ENCODE data around the gene SNX9. TPM values are rescaled to one million over a fixed set of nuclear protein-coding genes. Genes with fewer than 3 reads are reported as not detected.
"Not testable (repeated sequence)": the region's sequence is repeated elsewhere in the genome, so short reads cannot be mapped to it uniquely, and the experiment has no call there.

The SNX9 gene
- total RNA-seq, 2 donors from 2014 or later = 19.8 to 24.1 TPM

DNA sequence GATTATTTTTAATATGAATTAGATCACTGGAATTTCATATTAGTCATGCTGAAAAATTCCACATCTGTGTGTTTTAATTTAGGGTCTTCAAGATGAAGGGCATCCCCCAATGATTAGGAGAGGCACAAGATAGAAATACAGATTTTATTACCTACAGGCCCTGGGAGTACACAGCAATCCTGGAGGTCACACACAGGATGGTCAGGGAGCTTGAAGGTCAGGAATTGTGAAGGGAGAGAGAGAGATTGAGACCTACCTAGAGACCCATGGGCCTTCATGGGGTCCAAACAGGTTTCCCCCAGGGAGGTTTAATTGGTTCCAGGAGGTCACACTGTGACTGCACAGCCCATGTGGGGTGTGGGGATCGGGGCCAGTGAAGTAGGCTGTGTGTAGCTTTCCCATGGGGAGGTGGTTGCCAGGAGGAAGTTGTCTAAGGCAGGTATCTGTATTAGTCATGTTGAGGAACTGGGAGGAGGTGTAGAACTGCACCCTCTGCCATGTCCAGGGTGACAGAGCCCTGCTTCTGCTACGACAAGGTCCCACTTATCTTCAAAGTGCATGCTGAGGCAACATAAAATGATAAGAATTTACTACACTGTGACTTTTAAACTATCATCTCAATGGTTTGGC is 18.3 kb downstream of the SNX9 start:
- ATAC-seq = peak; percentile 83

DNA sequence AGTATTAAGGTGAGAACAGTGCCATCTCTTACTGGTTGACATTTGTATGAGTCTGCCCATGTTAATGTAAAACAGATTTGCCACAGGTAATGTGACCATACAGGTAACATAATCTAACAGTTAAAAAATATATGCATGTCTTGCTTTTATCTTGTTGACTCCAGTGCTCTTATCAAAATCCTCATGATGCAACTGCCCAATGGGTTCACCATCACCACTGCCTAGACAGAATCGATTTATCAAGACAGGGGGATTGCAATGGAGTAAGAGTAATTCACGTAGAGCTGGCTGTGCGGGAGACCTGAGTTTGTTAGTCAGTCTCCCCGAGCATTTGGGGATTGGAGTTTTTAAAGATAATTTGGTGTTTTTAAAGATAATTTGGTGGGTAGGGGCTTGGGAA is 19.2 kb downstream of the SNX9 start:
- no peak for DNase-seq
- WGBS, 2 donors = 91 to 92% methylated on average over 4 of the region's 4 CpGs

More for the DNA sequence above, 18.3 kb downstream of the SNX9 start:
- TF ChIP-seq POLR2A (IDR thresholded peaks at IDR 0.05) = no peak
- TF ChIP-seq, protein P1, sequence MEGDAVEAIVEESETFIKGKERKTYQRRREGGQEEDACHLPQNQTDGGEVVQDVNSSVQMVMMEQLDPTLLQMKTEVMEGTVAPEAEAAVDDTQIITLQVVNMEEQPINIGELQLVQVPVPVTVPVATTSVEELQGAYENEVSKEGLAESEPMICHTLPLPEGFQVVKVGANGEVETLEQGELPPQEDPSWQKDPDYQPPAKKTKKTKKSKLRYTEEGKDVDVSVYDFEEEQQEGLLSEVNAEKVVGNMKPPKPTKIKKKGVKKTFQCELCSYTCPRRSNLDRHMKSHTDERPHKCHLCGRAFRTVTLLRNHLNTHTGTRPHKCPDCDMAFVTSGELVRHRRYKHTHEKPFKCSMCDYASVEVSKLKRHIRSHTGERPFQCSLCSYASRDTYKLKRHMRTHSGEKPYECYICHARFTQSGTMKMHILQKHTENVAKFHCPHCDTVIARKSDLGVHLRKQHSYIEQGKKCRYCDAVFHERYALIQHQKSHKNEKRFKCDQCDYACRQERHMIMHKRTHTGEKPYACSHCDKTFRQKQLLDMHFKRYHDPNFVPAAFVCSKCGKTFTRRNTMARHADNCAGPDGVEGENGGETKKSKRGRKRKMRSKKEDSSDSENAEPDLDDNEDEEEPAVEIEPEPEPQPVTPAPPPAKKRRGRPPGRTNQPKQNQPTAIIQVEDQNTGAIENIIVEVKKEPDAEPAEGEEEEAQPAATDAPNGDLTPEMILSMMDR (IDR thresholded peaks at IDR 0.05) = no peak
- no peaks in the 10 kb centered on the region for H3K27me3 ChIP-seq
- no peak overlapping the region for H3K4me3 ChIP-seq
- peaks cover 39% of the 10 kb centered on the region for H3K4me1 ChIP-seq
- H3K9me3 ChIP-seq = no peaks in the 10 kb centered on the region
- intact Hi-C loops (cut with DNase I) = no loop called here
- peak; percentile 25 to 46 (median 34) for DNase-seq
- peak overlapping the region in 1 of 4 donors; percentile 18 for H3K27ac ChIP-seq
- 15 to 36% methylated on average over 1 to 2 of the region's 2 CpGs for WGBS, 2 donors
- H3K36me3 ChIP-seq (replicated peaks in 1 of 2; ENCODE audit: insufficient read depth in 1 of 2, low read depth in 2 of 2) = no peaks in the 10 kb centered on the region

DNA sequence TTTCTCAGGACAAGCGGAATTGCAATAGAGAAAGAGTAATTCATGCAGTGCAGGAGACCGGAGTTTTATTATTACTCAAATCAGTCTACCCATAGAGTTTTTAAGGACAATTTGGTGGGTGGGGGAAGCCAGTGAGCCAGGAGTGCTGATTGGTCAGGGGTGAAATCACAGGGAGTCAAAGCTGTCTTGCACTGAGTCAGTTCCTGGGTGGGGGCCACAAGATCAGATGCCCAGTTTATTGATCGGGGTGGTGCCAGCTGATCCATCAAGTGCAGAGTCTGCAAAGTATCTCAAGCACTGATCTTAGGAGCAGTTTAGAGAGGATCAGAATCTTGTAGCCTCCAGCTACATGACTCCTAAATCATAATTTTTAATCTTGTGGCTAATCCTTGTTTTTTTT is 21.1 kb downstream of the SNX9 start:
- H3K27ac ChIP-seq; intact Hi-C loops (cut with DNase I); H3K36me3 ChIP-seq (replicated peaks in 1 of 2; ENCODE audit: insufficient read depth in 1 of 2, low read depth in 2 of 2); H3K4me3 ChIP-seq; ATAC-seq; H3K9me3 ChIP-seq; H3K27me3 ChIP-seq; DNase-seq: not testable (repeated sequence)
- WGBS, 2 donors = 94 to 95% methylated on average over 3 of the region's 3 CpGs
- H3K4me1 ChIP-seq = peaks cover 52% of the 10 kb centered on the region

More for the DNA sequence above, 19.2 kb downstream of the SNX9 start:
- Histone ChIP-seq H3K4me3 (no peak overlapping the region), H3K4me1 (peaks cover 42% of the 10 kb centered on the region), H3K27ac (no peak overlapping the region), H3K27me3 (no peaks in the 10 kb centered on the region), H3K9me3 (no peaks in the 10 kb centered on the region), H3K36me3 (replicated peaks in 1 of 2; ENCODE audit: insufficient read depth in 1 of 2, low read depth in 2 of 2) (no peaks in the 10 kb centered on the region)
- TF ChIP-seq POLR2A (IDR thresholded peaks at IDR 0.05) = no peak
- TF ChIP-seq, protein P1 (IDR thresholded peaks at IDR 0.05) = no peak
- intact Hi-C loops (cut with DNase I) = no loop called here
- ATAC-seq = no peak

DNA sequence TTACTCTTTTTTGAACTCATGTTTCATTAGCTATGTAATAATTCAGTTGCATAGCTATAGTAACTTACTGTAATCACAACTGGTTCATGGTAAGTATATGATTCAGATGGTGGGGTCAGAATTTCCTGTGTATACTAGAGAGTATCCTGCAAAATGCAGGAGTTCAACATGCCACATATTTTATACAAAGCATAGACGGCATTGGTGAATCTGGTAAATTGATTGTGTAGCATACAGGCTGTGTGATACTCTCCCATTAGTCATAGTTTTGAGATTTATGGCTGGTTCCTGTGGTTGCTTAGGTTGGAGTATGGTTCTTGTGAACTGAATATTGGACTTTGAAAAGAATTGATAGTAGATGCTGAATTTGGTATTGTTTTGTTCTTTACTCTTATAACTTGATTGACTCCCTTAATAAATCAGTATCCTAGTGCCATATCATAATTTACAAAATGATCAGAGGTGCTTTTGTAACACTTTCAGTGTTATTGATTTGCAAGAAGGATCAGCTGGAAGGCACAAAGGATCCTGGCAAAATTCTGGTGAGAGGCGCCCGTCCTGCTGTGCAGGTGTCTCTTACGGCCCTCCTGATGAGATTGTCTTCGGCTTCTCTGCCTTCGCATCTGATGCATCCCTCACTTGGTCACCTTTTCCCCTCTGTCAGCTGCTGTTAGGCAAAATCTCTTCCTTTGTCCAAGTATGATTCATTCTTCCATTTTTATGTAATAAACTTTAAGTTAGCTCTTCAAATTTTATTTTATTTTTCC is 22.6 kb downstream of the SNX9 start:
- 90 to 93% methylated on average over 6 of the region's 6 CpGs for WGBS, 2 donors
- no peak for ATAC-seq
- intact Hi-C loops (cut with DNase I) = no loop called here
- Histone ChIP-seq H3K27ac (no peak overlapping the region), H3K4me3 (no peak overlapping the region), H3K4me1 (peaks cover 64% of the 10 kb centered on the region), H3K36me3 (replicated peaks in 1 of 2; ENCODE audit: insufficient read depth in 1 of 2, low read depth in 2 of 2) (no peaks in the 10 kb centered on the region), H3K9me3 (no peaks in the 10 kb centered on the region), H3K27me3 (no peaks in the 10 kb centered on the region)
- DNase-seq = no peak
- TF ChIP-seq, protein P1 (IDR thresholded peaks at IDR 0.05) = no peak
- no peak for TF ChIP-seq POLR2A (IDR thresholded peaks at IDR 0.05)

DNA sequence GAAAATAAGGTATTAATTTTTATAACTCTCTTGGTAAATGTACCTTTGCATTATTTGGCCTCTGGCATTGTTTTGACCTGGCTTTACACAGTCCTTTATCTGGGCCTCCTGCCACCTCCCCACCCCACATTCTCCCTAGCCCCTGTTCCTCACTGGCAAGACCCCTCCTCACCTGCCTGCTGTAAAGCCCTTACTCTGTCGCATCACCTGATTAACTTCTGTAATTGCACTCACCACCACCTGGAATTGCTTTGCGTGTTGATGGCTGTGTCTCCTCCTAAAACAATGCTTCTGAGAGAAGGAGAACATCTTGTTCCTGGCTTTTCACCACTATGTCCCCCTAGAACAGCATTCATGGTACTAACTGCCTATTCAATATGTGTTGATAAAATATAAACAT is 24.8 kb downstream of the SNX9 start:
- intact Hi-C loops (cut with DNase I) = no loop called here
- 91 to 98% methylated on average over 2 of the region's 2 CpGs for WGBS, 2 donors
- peaks cover 47% of the 10 kb centered on the region for H3K4me1 ChIP-seq

More for the DNA sequence above, 24.8 kb downstream of the SNX9 start:
- TF ChIP-seq POLR2A (IDR thresholded peaks at IDR 0.05) = no peak
- TF ChIP-seq, protein P1 (IDR thresholded peaks at IDR 0.05) = no peak
- Histone ChIP-seq H3K9me3 (no peaks in the 10 kb centered on the region), H3K4me3 (no peak overlapping the region), H3K36me3 (replicated peaks in 1 of 2; ENCODE audit: insufficient read depth in 1 of 2, low read depth in 2 of 2) (no peaks in the 10 kb centered on the region), H3K27me3 (no peaks in the 10 kb centered on the region), H3K27ac (no peak overlapping the region)
- ATAC-seq = no peak
- DNase-seq = no peak

All from body of pancreas (tissue), 4 donors.